ENCODE data around the gene CFAP221.
"Not testable (repeated sequence)": the region's sequence is repeated elsewhere in the genome, so short reads cannot be mapped to it uniquely, and the experiment has no call there.

CFAP221 gene

DNA sequence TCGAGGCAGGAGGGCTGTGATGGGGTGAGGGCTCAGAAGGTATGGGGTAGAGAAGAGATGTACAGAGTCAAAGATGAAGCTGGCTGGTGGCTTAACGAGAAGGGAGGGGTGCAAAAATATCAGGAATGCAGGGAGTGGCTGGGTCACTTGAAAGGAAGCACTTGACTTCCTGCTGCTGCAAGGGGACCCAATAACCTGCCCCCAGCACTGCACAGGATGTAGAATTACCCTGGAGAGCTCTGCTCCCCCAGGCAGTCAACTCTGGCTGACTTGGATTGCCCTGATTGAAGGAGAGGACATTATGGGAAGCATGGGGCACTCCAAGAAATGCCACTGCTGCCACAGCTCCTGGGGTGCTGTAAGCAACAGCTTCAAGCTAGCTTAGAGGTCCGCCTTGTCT is 41.8 kb downstream of the CFAP221 start:
- DNase-seq (ENCODE audit: low spot score) = no peak

DNA sequence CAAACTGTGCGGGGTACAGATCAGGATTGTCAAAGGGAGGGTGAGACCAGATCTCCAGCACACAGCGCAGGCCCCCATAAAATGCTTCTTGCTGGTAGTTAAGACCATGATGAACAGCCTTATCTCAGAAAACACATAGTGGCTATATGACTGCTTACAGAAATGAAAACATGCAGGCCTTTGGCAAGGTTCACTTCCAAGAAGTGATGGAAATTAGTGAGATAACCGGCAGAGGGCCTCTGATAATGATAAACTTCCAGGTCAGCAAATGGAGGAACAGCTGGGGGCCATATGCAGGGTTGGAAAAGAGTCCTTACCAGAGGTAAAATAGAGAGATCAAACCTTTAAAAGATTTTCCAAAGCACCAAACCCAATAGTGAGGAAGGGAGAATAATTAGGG is 46.6 kb downstream of the CFAP221 start:
- no peak for DNase-seq (ENCODE audit: low spot score)

DNA sequence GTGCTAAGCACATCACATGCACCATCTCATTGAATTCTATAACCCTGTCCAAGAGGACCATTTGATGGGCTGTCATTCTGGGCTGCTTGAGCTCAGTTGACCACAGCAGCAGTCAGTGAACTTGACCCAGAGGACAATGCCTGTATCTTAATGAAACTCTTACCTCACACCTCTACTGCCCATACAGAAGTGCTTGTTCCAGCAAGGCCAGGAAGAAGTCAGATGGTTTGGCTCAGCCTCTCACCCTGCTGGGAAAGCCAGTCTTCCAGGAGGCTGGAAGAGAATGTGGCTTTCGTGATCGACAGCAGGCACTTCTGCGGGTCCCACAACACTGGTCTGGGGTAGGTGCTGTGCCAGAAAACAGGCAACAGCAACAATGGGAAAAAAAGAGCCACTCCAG is 47.3 kb downstream of the CFAP221 start:
- DNase-seq (ENCODE audit: low spot score) = no peak

DNA sequence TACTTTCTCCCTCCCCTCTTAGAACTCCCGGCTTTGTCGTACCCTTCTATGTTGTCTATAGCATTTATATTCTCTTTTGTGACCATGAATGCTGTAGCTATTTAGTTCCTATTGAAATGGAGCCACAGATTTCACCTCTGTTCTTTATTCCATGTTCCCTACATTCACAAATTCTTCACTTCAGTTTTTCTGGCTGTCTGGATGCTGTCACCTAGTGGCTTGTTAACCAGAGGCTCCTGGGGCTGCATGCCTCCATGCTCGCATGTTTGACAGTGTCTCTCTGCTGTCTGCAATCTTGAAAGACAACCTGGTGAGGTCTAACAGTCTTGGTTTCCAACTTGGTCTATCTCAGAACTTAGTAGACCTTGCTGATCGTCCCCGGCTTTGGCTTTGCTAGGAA is 48.2 kb downstream of the CFAP221 start:
- DNase-seq (ENCODE audit: low spot score) = no peak

DNA sequence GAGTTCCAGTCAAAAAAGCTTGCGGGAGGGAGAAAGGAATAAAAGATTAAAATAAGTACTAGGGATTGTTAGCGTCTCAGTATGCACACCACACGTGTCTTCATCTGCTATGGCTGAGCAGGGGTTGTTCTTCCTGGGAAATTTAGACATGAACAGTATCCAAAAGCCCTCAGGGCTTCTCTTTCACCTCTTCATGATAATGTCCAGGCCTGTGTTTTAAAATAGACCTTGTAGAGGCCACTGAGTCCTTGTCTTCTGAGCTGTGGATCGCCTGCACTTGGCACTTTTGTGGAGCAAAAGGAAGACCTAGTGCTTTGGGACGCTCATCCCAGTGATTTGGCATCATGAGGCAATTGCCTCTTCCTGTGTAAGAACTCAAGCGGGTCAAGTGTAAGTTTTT is 52.4 kb downstream of the CFAP221 start:
- no peak for DNase-seq (ENCODE audit: low spot score)

DNA sequence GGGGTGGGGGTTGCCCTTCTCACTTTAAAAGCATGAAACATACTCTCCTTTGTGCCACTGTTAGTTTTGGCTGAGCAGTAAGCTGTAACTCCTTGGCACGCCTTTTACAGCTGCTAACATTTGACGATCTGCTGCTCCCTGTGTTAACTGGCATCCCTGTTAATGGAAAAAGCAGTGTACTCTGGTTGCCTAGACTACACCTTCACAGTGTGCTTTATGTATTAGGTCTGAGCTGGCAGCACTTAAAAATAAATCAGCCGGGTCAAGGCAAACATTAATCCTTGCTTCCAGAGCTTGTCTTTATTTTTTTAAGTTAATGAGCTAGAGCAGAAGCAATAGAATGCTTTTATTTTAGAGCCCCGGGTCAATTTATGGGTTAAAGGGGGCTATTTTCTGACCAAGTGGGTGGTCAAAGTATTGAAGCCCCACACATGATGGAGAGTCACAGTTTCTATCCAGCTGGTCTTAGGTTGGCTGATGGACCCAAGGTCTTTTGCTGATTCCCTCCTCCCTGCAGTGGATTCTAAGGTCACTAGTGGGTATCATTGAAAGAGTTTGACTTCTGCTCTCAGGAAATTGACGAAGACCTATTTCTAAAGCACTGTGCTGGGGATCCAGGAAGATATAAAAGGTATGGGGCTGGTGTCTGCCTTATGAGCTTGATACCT is 54.5 kb downstream of the CFAP221 start:
- no peak for DNase-seq (ENCODE audit: low spot score)

DNA sequence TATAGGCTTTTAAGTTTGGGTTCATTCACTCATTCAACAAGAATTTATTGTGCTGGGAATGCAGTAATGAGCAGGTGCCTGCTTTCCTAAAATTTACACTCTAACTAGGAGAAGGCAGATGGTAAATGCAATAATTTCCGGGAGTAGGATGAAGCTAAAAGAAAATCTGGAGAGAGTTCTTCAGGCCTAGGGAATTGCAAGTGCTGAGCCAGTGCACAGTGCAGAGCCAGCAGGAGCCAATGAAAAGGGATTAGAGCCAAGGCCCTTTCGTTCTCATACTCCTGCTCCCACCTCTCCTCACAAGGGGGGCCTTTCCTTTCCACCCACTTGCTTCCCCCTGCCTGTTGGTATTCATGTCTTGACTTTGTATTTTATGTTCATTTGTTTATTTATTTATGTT is 55.1 kb downstream of the CFAP221 start:
- no peak for DNase-seq (ENCODE audit: low spot score)

DNA sequence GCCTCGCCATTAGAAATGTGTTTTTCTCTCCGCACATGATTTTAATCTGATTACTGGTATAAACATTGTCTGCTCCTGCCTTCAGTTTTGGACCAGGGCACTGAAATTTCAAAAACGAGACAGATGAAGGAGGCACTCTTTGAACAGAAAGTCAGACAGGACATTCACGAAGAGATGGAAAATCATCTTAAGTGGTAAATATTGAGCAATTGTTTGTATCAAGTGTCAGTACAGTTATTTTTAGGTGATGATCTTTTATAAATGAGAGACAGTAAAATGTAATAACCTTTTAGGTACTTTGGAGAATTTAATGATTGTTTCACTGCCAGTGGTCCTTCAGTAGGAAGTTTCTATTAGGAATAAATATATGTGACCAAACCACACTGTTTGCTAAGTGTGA is 60.8 kb downstream of the CFAP221 start:
- DNase-seq (ENCODE audit: low spot score) = no peak

DNA sequence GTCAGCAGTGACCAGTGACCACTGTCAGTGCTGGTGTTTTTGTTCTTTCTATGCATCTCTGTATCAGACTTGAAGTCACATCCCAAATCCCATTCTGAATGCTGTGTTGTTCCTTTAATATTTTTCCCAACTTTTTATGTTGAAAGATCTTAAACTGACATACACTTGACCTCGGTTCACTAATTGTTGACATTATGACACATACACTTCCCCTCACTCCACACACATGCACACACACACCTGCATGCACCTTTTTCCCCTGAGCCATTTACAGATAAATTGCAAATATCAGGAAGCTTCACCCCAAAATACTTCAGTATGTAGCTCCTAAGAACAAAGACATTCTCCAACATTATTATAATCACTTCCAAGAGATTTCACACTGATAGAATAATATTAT is 62.4 kb downstream of the CFAP221 start:
- DNase-seq (ENCODE audit: low spot score) = no peak

DNA sequence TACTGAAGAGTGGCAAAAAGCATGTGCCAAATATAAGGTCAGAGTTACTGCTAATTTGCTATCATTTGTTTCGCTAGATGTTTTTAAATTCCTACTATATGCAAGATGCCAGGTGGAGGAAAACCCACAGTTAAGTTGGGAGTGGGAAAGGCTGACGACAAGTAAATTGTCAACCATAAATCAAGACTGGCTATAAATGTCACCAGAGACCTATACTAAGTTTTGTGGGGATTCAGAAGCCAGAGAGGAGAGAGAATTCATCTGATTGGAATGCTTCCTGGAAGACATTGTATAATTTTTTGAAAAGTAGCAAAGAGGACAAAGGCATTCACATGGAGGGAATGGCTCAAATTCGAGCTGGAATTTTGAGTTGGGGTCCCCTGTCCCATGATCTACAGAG is 64.3 kb downstream of the CFAP221 start:
- DNase-seq (ENCODE audit: low spot score) = no peak

DNA sequence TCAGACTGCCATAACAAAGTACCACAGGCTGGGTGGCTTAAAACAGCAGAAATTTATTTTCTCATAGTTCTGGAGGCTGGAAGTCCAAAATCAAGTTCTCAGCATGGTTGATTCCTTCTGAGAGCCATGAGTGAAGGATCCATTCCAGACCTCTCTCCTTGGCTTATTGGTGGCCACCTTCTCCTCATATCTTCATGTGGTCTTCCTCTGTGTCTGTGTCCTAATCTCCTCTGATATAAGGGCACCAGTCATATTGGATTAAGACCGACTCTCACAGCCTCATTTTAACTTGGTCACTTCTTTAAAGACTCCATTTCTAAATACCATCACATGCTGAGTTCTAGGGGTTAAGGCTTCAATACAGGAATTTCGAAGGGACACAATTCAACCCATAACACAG is 65.1 kb downstream of the CFAP221 start:
- DNase-seq (ENCODE audit: low spot score) = no peak

DNA sequence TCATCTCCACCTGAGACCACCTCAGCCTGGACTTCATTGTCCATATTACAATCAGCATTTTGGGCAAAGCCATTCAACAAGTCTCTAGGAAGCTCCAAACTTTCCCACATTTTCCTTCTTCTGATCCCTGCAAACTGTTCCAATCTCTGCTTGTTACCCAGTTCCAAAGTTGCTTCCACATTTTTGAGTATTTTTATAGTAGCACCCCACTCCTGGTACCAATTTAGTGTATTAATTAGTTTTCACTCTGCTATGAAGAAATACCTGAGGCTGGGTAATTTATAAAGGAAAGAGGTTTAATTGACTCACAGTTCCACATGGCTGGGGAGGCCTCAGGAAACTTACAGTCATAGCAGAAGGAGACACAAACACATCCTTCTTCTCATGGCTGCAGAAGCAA is 69.9 kb downstream of the CFAP221 start:
- not testable (repeated sequence) for DNase-seq (ENCODE audit: low spot score)

DNA sequence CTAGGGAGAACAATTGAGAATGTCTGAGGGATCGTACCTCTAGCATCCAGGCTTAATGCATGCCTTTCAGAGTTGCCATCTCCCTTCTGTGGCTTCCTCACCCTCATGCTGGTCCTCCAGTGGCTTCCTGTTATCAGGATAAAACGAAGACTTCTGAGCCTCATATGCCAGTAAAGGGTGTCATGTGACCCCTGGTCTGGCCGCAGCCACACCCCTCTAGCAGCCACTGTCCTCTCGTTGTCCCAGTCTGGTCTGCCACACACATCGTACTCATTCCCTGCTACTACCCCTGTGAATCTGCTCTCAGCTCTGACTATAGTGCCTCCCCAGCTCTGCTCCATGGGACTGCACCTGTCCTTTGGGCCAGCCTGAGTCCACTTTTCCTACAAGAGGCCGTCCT is 72.2 kb downstream of the CFAP221 start:
- no peak for DNase-seq (ENCODE audit: low spot score)

DNA sequence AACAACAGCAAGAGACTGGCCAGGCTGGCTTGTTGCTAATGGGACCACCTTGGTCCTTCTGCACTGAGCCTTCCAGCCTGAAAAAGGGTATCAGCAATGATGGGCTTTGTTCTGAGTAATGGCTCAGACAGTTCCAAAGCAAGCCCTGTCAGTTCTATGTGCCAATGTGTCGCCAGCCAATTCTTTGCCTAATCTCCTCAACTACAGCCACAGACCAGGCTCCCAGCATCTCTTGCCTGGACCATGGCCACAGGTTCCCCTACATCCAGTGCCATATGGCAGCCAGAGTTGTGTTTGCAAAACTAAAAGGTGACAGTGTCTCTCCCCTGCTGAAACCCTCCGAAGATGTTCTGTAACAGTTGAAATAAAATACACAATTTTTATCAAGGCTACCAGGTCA is 73.2 kb downstream of the CFAP221 start:
- DNase-seq (ENCODE audit: low spot score) = no peak

DNA sequence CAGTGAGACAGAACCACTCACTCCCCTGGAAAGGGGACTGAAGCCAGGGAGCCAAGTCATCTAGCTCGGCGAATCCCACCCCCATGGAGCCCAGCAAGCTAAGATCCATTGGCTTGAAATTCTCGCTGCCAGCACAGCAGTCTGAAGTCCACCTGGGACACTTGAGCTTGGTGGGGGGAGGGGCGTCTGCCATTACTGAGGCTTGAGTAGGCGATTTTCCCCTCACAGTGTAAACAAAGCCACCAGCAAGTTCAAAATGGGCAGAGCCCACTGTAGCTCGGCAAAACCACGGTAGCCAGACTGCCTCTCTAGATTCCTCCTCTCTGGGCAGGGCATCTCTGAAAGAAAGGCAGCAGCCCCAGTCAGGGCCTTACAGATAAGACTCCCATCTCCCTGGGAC is 74.5 kb downstream of the CFAP221 start:
- DNase-seq (ENCODE audit: low spot score) = not testable (repeated sequence)

DNA sequence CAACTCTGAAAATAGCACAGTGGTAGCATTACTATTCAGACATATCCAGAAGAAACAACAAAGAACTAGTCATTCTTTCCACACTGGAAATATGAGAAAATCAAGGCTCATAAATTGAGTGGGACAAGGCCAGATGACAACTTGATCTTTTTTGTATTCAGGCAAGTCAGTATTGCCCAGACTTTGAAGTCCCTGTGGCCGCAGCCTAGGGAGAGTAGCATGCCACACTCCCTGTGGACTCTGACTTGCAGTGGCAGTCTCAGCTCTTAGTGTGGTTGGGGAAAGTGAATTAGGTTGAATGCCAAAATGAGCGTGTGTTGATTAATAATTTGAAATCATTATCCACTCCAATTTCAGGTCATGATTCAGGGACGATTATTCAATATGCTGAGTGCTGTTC is 81.0 kb downstream of the CFAP221 start:
- no peak for DNase-seq (ENCODE audit: low spot score)

DNA sequence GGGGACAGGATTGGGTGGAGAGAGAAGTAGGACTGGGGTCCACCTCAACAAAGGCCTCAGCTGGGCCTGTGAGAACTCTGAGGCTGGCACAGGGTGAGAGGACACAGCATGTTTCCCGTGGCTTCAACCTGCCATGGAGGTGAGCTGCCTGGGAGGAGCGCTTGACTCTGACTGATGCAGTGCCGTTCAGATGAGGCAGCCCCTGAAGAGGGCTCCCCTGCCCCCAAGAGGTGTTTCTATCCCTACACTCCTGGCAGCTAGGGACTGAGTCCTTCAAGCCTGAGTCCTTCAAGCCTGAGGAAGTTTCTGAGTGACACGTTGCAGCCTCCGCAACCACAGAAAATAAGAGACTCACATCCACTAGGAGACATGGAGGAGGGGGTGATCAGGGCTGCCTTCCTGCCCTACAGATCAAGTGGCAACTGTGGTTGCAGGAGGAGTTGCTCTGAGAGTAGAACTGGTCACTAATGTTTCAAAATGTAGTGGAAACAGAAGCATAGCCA is 85.1 kb downstream of the CFAP221 start:
- no peak for DNase-seq (ENCODE audit: low spot score)

DNA sequence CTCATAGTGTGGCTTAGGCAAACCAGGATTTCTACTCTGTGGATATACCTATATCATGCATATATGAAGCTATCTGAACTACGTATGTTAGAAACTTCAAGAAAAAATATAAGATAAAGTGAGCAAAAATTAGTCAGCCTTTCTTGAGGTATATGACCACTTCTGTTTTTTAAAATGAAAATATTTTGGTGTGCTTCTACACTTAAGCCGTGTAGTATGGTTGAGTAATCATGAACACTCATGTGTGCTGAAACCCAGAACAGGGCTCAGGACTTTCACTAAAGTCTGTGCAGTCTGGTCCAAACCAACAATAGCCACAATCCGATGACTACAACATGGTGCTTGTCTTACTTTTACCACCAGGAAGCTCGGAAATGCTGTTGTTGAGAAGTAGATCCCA is 85.9 kb downstream of the CFAP221 start:
- DNase-seq (ENCODE audit: low spot score) = no peak

DNA sequence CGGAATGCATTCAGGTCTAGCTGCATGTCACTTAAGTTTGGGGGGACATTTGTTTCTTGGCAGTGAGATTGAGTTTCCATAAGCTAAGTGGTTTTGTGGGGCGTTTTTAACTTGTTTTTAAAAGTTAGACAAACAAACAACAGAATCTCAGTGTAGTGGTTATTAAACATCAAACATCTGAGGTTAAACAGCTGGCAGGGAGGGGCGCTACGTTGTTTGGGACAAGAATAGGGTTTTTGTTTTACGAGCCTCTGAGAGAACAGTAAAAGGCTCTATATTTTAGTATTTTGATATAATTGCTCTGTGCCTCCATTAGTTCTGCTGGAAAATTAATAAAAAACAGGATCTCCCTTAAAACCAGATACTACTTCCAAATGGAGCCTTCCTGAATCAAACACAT is 93.1 kb downstream of the CFAP221 start:
- DNase-seq (ENCODE audit: low spot score) = no peak

DNA sequence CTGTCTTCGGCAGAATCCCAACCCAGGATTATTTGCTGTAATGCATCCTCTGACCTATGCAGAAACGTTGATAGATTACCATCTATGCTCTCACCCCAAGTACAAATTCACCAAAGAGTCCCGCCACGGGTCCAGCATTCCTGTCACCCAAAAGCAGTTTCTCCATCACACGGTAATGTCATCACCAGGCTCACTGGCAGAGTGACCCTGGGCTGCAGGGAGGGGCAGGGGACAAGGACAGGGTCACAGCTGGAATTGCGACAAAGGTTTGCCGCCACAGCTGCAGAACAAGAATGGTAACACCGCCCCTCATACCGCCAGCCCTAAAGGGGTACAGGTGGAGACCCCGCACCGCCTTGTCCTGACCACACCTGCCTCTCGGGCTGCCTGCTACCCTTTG is 94.0 kb downstream of the CFAP221 start:
- no peak for DNase-seq (ENCODE audit: low spot score)

DNA sequence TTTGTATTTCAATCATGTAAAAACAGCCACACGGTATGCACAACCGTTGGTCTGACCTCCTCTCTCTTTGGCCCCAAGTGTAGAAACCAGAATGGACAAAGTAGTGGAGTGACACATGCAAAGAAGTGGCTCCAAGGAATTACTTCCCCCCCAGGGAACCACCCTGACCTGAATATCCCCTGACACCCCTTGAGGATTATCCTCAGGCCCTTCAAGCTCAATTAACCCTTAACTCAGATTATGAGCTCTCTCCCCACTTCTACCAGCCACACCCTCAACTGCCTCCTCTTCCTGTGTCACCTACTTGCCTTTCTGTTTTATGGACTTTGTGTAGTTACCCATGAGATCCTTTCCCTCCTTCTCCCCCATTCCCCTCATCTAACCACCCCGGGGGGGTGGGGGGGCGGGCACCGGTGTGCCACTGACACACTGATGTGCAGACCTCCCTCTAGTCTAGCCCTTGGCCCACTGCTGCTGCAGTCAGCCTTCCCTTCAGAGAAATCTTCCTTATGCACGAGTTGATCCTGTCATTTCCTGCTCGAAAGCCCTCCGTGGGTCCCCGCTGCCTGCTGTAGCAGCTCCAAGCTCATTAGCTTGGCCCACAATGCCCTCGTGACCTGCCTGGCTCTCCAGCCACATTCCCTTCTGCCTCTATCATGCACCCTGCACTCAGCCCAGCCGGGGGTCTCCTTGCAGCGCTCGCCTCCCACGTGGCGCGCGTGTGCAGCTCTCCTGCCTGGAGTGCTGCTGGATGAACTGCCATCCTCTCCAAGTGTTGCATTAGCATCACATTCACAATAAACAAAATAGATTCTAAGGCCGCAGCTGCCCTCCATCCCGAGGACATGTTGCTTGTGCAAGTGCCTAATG is 94.7 kb downstream of the CFAP221 start:
- no peak for DNase-seq (ENCODE audit: low spot score)

DNA sequence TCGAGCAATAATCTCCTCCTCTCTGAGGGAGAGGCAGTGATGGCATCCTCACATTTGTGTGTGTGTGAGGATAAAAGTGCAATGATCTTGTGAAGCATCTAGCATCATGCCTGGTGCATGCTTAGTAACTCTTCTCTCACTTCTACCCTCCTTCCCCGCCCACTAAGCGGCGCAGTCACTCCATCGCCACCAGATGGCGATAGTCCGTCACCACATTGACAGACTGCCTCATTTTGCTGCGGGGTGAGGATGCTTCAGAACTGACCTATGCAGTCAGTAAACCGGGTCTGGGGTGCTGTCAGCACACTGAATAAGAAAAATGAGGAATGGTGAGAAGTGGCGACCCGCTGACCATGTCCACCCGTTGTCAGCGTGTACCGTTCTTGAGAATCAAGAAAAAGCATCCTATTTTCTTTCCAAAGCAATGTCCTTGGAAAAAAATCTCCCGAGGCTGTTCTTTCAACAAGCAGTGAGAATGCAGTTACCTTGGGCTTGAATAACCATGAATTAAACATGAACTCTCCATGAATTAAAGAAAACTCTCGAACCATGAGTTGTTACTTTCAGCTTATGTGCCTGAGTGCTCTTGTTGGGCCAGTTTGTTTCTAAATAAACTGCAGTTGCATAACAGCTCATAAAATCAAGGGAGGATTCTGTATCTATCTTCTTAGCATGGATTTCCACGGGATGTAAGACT is 97.5 kb downstream of the CFAP221 start:
- DNase-seq (ENCODE audit: low spot score) = peak; percentile 66

DNA sequence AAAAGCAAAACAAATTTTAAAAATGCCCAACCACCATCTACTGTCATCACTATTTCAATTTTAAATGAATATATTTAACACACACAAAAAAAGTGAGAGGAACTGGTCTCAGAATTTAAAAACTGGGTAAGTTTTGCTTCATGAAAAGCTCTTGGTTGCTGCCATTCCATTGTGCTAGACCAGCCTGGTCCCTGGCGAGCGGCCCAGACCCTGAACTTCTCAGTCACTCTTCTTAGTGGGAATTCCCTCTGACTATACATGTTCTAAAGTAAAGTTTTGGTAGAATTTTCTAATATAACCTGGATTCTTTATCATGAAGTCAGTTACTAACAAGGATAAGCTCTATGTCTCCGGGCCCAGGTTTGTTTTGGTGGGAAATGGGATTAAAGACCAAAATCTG is 99.9 kb downstream of the CFAP221 start:
- DNase-seq (ENCODE audit: low spot score) = no peak
